GM19397 (cell line): ENCODE results near the gene LSAMP.
"Not testable (repeated sequence)": the region's sequence is repeated elsewhere in the genome, so short reads cannot be mapped to it uniquely, and the experiment has no call there.

Experiments
- ATAC-seq: cut with Tn5 transposase; IDR thresholded peaks from one replicate; pipeline ENCODE4 v1.9.1; 2021; ENCODE audit warnings: mild to moderate bottlenecking, moderate library complexity; ENCODE audit not compliant: unreplicated experiment

Gene LSAMP

DNA sequence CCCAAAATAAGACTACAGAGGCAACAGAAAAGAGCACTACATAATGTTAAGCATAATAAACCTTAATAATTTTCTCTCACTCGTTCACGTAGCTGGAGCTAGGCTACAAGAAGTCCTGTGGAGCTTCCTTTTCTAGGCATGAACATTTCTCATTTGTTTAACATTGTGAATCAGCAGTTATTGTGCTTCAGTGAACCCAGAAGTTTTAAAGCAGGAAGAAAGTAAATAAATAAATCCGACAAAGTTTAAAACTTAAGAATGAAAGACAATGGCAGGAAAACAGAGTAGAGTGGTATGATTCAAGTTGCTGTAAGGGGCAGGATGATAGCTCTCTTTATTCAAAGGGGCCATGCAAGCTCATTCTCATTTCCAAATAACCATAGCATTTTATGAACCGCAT lies 191.8 kb downstream of the LSAMP start:
- ATAC-seq, result no peak

DNA sequence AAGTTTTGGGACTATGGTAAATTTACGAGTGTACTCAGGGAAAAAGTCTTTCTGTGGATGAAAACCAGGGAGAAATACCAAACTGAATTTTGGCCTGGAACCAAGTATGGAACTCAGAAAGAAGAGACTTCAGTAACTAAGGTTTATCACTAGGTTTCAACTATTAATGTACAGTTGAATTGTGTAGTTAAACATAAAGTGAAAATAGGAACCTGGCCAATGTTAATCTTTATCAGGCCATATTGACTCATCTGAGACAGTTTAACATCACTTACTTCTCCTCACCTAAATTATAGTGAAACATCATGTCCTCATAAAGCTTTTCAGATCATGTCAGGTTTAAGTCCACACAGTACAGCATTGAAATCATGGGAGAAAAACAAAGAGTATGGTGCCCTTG lies 197.7 kb downstream of the LSAMP start:
- ATAC-seq, result no peak

DNA sequence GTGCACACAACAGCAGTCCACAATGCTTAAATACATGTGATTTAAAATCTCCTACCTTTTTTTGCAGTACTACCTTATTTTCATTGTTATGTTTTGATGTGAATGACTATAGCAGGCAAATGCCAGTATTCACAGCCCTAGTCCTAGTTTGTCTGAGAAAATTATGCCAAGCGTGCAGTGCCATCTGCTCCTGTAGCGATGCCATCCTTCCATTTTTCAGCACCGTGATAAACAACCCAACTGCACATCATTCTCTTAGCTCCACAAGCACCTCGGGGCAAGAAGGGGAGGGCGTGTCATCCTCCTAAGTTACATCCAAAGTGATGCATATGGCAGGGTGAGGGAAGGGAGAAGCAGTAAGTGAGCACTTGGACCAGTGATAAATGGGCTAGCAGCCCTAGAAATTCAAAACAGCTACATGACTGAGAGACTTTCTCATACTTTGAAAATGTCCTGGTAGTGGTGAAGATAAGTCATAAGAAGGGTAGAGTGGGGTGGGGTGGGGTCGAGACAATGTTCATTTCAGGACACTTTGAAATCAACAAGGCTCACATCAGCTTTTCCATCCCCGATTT lies 198.8 kb downstream of the LSAMP start:
- ATAC-seq, result no peak

DNA sequence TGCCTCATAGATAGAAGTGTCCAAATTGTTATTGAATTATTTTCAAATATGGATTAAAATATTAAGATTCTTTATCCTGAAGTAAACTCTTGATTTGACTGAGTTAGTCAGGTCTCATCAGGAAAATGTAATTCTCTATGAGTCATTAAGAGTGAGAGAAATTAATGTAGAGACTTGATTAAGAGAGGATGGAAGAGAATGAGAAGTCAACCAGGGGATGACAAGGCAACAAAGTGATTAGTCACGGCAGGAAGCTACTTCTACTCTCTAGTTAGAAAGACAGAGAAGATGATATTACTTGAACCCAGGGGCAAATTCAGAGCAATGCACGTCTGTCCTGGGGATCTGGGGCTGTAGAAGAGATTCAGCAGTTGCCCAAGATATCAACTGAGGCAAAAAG lies 202.5 kb downstream of the LSAMP start:
- ATAC-seq, result no peak

DNA sequence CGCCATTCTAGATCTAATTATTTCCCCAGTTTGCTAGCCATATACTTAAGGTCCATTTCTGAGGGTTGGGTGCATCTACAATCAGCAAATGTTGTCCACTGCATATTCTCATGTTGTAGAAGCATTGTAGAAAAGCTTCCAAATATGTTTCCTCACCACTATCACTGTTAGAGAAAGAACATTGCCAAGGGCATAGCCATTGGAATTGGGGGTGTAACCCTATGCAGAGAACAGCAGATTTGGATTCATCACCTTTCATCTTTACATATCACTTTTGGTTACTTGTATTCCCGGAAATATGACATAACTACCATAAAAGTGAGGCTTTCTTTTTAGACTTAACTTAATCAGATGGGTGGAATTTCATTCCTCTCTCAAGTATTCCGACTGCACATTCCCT lies 203.6 kb downstream of the LSAMP start:
- ATAC-seq, result no peak

DNA sequence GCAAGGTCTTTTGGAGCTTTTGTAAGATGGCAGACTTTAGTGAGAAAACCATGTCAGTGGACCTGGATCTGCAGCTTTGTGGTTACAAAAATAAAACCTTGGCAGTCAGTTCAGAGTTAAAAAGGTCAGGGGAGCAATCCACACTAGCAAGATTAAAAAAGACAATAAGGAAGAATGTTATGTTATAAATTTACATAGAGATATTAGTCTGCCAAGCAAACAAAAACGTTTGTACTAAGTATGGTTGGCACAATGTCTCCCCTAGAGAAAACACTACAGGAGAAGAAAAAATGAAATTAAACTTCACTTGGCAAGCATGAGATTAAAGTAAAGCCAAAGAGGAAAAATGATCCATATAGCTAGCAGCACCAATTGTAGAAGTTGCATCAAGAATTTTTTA lies 205.0 kb downstream of the LSAMP start:
- no peak for ATAC-seq

DNA sequence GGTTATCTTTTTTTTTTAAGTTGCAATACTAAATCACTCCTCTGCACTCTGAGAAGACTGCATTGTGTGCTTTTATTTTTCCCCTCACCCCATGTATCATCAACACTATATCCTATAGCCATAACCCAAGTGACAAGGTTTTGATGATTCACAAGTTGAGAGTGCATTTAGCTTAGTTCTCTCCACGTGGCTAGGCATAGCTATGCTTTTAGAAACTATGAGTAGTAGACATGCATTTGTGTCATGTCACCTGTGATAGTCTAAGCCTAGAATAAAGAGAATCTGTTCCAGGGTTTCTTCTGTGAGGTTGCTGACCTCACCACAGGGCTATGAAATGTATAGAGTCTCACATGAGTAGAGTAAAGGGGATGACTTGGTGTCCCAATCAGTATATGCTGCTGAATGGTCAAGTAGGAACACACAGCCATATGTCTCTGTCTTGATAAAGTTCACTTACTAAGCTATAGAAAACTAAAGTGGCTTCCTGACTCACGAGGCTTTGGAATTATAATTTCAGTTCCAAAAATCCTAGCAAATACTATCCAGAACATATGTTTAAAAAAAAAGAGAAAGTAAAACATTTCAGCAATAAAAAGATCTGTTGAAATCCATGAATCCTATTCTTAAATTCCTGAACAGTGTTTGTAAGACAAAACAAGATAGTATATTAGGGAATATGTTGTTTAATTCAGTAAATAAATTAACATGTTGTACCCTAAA lies 206.3 kb downstream of the LSAMP start:
- no peak for ATAC-seq

DNA sequence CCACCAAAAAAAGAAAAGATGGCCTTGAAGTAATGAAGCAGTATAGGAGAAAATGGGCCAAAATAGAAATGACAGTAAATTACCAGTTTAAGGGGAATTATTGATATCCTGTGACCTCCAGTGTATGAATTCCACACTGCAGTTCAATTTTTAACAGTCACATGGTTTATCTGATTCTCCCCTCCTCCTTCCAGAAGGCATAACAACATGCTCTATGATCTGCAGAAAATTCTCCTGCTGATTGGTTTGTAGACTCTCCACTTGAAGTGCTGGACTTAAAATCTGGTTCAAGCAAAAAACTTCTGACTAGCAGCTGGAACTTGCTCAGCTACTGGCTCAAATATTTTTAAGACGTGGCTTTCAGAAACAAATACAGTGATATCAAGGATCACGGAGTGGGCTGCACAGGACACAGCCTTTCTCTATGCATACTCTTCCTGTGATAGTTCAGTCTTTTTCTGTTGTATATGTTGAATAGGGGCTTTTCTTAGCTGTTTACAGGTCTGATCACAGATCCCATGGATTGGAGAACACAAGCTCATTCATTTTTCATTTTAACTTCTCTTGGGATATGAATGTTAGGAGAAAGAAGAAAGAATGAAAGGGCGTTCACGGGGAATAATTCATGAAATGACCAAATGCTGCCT lies 211.5 kb downstream of the LSAMP start:
- no peak for ATAC-seq

DNA sequence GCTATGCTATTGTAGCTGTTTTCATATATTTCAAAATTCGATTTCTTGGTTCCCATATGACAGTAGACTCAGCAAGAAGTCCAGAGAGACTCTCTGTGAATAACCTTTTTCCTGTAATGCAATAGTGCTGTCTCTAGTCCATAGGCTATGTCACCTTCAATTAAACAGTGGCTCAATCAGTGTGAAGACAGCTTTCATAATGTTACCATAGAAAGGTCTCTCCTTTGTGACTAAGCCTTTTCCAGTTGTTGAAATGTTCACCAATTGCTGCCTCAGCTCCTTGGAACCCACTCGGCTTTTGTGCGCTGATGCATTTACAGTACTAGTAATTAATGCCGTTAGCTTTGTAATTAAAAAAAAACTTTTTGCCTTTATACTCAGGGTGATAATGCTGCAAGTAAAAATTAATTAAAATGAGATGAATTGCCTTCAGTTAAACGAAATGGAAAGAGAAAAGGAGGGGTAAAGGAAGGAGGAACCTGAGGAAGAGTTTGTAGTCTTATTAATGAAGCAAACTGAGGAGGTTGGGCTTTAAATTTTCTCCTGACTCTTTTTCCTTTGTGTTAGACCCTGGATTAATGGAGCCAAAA lies 214.8 kb downstream of the LSAMP start:
- ATAC-seq, result no peak

DNA sequence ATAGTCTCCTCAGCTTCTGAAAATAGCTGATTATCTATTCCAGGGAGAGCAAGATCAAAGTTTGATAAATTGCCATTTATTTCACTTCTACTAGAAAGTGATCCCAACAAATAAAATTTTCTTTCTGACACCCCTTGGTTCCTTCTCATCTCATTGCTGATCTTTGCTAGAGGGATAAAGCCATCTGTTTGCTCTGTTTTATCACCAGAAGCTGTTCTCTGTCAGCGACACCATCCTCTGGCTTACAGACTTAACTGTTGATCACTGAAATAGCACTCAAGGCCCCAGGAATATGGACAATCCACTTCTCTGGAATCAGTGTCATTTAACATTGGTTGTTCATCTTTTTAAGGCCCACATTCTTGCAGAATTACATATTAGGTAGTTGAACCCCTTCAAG lies 219.0 kb downstream of the LSAMP start:
- ATAC-seq, result no peak

DNA sequence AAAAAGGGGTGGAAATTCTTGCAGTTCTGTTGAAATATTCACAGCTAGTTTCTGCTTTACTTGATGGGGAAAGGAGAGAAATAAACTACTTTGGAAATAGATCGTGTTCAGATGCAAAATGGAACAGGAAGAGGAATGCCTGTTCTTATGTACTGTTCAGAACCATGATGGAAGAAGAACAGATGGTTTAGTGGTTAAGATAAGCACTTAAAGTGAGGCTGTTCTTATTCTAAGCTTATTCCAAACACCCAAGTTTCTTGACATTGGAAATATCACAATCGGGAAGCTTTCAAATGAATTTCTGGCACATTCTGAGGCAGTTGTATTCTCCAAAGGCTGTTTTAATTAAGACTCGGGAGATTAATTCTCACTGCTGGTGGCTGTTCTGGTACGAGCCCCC lies 228.5 kb downstream of the LSAMP start:
- ATAC-seq, result no peak

DNA sequence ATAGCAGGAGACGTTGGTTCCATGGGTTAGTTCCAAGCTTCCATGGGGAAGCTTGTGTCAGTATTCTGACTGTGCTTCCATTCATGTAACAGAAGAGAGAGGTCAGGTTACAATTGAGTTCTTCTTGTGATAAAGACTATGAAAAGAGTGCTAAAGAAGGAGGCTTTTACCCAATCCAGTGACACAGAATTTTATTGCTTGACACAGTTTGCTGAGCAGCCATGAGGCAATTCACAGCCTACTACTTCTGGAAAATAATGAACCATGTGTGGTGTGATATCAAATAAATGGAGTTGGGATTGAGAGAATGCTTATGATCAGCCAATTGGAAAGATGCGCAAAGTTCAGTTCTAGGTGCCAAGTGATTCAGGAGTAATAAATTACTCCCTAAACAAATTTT lies 233.4 kb downstream of the LSAMP start:
- ATAC-seq, result no peak

DNA sequence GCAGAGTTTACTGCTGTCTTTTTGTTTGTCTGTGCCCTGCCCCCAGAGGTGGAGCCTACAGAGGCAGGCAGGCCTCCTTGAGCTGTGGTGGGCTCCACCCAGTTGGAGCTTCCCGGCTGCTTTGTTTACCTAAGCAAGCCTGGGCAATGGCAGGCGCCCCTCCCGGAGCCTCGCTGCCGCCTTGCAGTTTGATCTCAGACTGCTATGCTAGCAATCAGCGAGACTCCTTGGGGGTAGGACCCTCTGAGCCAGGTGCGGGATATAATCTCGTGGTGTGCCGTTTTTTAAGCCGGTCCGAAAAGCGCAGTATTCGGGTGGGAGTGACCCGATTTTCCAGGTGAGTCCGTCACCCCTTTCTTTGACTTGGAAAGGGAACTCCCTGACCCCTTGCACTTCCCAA lies 236.5 kb downstream of the LSAMP start:
- not testable (repeated sequence) for ATAC-seq

DNA sequence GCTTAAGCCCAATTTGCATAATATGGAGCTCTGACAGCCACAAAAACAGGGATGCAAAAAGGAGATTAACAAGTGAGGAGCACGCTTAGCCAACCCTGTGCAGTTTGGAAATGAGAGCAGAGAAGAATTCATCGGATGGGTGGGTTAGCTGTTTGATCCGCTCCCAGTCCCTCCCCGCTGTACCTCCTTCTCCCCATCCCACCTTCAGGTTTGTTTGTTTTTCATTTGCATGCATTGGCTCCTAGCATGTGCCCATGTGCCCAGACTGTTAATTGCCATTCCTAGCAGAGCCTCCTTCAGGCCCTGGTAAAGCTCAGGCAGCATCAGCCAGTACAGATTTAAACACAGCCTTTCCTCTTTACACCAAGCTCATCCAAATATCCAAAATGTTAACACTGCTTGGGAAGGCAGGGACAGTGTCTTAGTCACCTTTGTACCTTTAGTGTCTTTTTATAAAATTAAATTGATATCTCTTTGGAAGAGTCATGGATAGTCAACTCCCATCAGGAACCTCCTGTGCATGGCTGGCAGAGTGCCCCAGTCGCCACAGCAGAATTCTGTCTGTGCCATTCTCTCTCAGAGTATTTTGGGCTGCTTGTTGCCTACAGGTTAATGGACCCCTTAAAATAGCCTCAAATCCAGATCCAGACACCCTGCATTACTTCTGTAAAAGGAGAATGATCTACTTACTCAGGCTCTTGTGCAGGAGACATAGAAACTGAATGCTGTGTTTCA lies 244.2 kb downstream of the LSAMP start:
- no peak for ATAC-seq

DNA sequence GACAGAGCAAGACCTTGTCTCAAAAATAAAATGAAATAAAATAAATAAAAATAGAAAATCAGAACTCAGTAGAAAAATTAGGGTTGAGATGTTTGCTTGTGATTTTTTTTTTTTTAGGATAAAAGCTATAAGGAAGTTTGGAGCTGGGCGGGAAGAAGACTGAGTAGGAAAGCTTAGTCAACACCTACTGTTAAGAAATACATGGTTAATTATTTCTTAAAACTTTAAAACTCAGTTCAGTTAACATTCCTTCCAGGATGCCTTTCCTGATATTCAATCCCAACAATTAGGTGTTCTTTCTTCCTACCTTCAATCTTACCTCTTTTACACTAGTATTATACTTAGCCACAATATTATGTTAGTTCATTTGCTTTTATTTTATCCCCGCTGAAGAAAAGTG lies 246.2 kb downstream of the LSAMP start:
- no peak for ATAC-seq

DNA sequence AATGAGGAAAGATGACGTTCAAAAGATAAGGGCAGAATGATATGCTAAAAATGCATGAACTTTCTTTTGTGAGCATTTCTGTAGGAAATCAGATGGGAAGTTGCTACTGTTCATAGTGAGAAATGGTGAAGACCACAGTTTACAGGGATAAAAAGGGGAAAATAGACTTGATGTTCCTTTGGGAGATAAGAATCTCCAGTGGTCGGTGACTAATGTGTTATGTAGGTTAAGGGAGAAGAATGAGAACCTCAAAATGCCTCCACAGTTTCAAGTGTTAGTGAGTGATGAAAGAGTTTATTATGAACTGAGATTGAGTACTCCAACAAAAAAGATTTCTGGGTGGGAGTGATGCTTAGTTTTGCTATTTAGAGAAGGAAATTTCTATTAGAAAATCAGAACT lies 247.2 kb downstream of the LSAMP start:
- no peak for ATAC-seq

DNA sequence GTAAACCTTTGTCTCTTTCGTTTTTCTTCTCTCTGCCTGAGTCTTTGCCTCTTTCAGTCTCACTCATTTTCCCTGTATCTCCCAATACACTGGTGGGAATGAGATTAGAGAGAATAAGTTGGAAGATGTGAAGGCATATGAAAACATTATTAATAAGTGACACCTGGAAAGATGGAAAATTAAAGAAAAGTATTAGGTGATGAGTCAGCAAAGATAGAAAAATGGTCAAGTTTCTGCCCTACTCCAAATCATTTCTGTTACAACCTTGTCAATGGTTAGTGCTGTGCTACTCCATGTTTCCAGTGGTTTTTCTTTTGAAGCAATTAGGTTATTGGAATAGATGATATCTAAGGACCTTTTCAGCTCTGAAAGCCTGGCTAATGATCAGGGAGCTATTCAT lies 252.8 kb downstream of the LSAMP start:
- no peak for ATAC-seq

DNA sequence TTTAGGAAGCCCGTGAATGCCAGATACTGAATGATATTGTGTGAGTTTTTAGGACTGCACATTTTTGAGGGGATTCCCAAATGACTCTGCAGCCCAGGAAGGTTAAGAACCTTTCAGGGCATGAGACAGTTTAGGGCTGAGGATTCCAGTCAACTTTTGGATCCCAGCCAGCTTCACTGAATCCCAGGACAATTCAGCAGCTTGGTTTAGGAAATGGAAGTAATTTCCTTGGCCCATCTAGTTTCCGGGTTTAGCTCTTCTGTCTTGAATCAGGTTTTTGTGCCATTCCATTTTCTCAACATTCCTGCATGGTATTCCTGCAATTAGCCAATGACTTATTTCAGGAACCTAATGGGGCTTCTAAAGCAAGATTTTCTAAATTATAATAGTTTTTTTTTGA lies 253.9 kb downstream of the LSAMP start:
- no peak for ATAC-seq

DNA sequence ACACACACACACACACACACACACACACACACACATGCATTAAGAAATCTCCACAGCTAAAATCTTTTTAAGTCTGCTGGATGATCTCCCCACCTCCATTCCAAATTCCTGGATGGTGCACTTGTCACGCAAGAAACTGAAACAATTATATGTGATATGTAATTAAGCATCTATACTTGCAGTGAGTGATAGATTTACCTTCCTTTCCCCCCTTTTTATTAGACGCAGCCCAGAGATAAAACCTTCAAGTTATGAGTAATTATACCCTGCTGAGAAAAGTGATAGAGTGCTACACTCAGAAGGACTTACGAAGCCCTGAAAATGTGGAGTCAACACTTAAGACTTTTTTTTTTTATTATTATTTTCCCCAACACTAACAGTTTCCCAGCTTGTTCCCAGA lies 255.2 kb downstream of the LSAMP start:
- ATAC-seq, result no peak

DNA sequence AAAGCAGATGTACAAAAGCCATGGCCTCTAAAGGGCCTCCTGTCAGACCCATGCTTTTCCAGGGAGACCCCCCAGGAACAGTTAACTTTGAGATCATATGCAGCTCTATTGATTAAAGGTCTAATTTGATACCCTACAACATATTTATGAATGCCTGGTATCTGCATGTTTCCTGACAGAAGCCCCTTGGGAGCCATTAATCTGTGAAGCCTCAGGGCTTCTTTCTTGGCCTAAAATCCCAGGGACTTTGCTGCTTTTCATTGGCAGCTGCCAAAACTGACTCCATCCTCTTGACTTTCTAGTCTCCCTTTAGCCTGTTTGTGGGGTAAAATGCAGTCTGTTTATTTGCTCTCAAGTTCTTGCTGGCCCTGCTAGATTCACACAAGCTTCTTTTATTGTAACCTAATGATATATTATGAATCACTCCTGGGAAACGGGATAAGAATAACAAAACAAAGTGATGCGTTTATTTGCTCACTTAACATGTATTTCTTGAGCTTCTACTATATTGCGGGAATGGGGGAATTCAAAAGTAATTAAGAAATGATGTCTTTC lies 257.0 kb downstream of the LSAMP start:
- no peak for ATAC-seq

DNA sequence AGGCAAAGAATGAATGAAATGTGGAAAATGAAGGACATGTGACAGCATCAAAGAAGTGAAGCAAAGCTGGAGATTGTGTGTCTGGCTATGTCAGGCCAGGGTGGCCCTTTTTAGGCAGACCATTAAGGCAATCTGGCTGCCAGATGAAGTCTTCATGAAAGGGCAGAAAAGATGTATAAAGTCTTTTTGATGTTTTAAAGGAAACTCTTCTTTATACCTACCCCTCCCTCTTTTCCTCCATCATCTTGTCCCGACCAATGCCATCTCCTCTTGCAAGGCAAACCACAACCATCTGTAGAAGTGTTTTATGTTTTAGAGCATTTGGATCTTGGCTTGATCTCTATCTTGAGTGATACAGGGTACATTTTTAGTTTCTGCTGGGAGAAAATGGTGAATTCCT lies 259.2 kb downstream of the LSAMP start:
- no peak for ATAC-seq
